Esophagus muscularis mucosa (tissue), 4 donors: ENCODE measurements around the gene PHGDH.
"Not testable (repeated sequence)": the region's sequence is repeated elsewhere in the genome, so short reads cannot be mapped to it uniquely, and the experiment has no call there.

ENCODE experiments used
- CTCF ChIP-seq, 3 experiments: fragments of 200-600 bp in 2 of 3; fragments of 450-650 bp in 1 of 3; sonication (generic) in 2 of 3; IDR thresholded peaks; one replicate each; pipeline ENCODE4 v1.5.1; 2017 to 2019; ENCODE audit warnings: antibody characterized with exemption in 3 of 3, mild to moderate bottlenecking in 2 of 3, moderate library complexity in 1 of 3
- EP300 ChIP-seq: sonication (generic); formaldehyde crosslinking; IDR thresholded peaks from one replicate; pipeline ENCODE4 v1.6.1; 2017; ENCODE audit warnings: antibody characterized with exemption
- POLR2A ChIP-seq: fragments of 450-650 bp; IDR thresholded peaks from one replicate; pipeline ENCODE4 v1.6.1; 2017; ENCODE audit warnings: antibody characterized with exemption, moderate library complexity, mild to moderate bottlenecking, low read depth

GRCh38 chr1:119706599-119706998, 5.1 kb upstream of the PHGDH start:
- not testable (repeated sequence) for TF ChIP-seq CTCF (IDR thresholded peaks at IDR 0.05); POLR2A; EP300
